NCI-H526 treated with DMSO at 0.1 percent for 48 hours (cell line): Measurements from ENCODE around the gene DBN1.

Source experiments
- DNase-seq: peaks from one replicate; lab custom pipeline; 2025; lab: John Stamatoyannopoulos, UW

Gene DBN1

DNA sequence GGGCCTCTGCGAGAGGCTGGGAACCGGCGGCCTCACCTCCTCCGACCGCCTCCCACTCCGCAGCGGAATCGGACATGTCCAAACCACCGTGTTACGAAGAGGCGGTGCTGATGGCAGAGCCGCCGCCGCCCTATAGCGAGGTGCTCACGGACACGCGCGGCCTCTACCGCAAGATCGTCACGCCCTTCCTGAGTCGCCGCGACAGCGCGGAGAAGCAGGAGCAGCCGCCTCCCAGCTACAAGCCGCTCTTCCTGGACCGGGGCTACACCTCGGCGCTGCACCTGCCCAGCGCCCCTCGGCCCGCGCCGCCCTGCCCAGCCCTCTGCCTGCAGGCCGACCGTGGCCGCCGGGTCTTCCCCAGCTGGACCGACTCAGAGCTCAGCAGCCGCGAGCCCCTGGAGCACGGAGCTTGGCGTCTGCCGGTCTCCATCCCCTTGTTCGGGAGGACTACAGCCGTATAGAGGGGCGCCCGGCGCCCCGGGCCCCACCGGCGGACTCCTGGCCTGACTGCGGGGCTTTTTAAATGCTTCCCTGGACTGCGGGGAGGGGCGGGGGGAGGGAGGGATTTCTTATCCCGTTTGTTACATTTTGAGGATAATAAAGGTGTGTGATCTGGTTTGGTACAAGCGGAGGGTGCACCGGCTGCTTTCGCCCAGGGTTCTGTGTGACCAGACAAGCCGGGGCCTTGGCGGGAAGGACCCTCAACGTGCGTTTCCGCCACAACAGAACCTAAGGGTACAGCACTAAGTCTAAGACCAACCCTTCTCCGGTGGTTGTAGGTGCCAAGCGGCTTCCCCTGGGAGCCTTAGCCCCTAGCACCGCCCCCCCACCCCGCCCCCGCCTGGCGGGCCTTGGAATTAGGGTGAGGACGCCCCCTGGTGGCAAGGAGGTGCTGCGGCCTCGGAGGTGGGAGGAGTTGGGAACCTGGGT, 17.5 kb downstream of the DBN1 start:
- DNase-seq, result peak; percentile 43

- peak; percentile 57 for DNase-seq
Measured at GRCh38 chr5:177455036-177455660, 18.3 kb downstream of the DBN1 start.

DNA sequence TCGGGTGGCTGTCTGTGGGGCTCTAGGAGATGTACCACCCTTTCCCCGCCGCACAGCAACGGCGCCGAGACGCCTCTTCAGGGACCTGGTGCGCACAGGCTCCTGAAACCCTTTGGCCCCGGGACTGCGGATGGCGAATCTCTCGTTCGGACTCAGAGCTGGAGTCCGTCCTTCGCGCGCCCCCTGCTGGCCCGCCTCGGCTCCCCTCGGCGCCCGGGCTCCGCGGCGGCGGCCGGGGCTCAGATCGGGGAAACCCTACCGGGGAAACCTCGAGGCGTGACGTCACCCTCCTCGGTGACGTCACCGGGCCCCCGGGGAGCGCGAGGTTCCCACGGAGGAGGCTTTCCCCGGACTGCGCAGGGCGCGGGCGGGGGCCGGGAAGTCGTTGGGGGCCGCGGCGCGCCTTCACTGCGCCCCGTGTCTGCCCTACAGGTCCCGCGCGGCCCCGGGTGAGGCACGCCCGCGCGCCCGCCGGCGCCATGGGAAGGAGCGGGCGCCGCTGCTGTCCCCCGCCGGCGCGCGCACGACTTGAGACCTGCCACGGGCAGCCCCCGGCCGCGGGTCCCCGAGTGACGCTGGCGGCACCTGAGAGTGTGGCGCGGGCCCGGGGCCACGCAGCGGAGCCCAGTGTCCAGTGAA, 18.9 kb downstream of the DBN1 start:
- peak; percentile 74 for DNase-seq

- peak; percentile 54 for DNase-seq
Measured at GRCh38 chr5:177453852-177454396, 19.5 kb downstream of the DBN1 start.

DNA sequence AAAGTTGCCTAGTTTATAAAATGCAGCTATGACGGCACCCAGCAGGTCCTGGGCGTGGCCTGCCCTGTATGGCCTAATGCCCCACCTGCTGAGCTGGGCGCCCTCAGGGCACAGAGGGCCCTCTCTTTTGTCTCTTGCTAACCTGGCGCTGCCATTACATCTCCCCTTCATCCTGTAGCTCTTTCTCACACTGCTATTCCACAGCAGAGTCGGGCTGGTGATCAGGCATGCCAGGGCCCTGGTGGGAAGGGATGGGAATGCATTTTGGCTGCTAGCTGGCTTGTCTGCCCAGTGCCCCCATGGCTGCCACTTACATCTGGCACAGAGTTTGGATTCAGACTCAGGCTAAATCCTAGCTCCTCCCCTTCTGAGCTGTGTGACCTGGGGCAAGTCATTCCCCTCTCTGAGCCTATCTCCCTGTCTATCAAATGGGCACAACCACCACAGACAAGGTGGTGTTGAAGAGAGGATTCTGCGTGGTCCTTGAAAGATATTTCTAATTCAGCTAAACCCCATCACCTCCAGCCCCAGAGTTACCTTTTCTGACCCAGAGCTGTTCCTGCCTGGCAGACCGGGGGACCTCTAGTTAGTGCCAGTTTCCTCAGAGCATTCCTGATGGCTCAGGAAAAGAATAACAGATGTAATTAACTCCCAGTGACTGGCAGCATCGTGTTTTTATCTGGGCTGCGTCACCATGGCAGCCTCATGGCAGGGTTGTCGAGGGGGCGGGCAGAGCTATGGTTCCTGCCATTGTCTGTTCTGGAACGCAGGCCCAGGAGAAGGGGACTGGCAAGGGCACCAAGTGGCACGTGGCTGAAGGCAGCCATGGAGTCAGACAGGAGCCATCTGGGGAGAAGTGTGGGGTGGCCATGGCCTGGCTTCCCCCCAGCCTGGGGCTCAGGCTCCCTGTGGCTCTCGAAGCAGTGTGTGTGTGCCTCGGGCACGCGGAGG, 20.5 kb downstream of the DBN1 start:
- no peak for DNase-seq

DNA sequence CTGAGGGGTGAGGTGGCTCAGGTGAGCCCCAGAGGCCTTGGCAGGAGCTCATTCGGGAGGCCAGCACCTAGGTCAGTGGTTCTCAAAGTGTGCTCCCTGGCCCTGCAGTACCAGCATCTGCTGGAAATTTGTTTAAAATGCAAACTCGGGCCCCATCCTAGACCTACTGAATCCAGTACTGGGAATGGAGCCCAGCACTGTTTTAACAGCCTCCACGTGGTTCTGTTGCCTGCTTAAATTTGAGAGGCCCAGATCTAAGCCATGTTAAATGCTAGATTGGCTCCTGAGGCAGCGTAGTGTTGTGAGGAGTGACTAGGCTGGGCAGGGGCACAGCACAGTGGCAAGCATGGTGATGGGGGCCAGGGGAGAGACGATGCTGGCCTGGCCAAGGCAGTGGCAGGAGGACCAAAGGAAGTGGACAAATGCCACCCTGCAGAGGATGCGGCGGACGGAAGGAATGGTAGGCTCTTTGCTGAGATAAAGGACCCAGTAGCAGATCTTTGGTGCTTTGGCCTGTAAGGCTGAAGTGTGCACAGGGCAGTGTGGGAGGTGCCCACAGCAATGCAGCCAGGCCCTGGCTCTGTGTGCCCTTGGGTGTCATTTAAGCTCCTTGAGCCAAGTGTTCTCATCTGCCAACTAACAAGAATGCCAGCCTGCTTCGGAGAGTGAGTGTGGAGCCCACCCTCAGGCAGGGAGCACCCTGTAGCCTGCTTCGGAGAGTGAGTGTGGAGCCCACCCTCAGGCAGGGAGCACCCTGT, 22.6 kb downstream of the DBN1 start:
- DNase-seq, result no peak

- no peak for DNase-seq
Measured at GRCh38 chr5:177449140-177450061, 24.0 kb downstream of the DBN1 start.

- DNase-seq, result no peak
Measured at GRCh38 chr5:177448244-177448950, 25.0 kb downstream of the DBN1 start.

DNA sequence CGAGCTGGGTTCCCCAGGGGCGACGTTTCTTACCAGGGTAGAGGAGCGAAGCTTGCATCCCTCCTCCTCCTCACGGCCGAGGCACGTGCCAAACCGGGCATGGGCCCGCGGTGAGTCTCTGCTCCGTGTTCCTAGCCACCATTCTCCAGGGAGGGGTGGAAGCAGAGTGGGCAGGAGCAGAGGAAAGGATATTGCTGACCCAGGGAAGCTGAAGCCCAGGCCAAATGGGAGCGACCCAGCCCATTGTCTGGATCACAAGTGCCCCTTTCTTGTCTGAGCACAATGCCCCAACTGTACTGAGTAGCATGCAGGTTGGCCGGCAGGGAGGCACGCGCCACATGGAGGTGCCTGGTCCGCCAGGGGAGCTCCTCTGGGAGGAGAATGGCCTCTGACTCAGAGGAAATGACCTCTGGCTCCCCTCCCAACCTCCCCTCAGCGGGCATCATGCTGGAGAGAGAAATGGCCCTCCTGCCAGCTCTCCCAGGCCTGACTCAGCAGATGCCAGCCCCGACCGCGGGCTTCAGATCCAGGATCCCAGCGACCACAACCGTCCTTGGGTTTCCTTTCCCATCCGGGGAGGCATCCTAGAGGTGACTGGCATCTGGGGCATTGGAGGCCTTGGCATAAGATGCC, 25.7 kb downstream of the DBN1 start:
- DNase-seq, result no peak

DNA sequence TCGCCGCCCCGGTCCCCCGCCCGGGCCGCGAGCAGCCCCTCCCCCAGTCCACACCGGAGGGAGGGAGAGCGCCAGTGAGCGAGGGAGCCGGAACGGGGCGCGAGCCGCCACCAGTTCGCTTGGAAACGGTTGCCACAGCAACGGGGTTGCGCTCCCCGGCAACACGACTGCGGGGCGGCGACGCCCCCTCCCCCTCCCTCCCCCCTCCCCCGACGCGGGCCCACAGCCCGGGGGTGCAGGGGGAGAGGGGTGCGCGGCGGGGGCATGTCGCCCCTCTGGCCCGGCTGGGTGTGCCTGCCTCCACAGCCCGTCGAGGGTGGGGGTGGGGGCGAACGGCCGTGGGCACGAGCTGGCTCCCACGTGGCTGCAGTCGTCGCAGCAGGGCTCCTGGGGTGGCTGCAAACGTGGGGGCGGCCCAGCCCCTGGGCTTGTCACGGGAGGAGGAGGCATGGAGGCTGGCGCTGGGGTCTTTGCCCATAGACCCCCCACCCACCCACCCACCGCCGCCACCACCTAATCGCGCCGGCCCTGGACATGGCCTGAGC, 26.3 kb downstream of the DBN1 start:
- DNase-seq, result peak; percentile 63

GRCh38 chr5:177446200-177447065, 27.0 kb downstream of the DBN1 start, which contains the start of gene PRR7:
Gene PRR7 (plus strand): TSS chr5:177446814. CDS start chr5:177455068, 8,254 bp downstream.
- peak; percentile 26 for DNase-seq

- no peak for DNase-seq
Measured at GRCh38 chr5:177445917-177446199, 27.6 kb downstream of the DBN1 start.

GRCh38 chr5:177445052-177445916, 28.1 kb downstream of the DBN1 start:
- no peak for DNase-seq

- no peak for DNase-seq
Measured at GRCh38 chr5:177444106-177445051, 29.1 kb downstream of the DBN1 start.
